Erythroblast (primary cell): Measurements from ENCODE around the gene PDE4D.

ENCODE experiments used
- DNase-seq, 2 experiments: peaks; one replicate each; lab custom pipeline; 2025; lab: John Stamatoyannopoulos, UW
- GATA1 ChIP-seq: IDR thresholded peaks from 2 replicates; pipeline ENCODE4 v1.6.1; 2011; ENCODE audit warnings: low read depth, mild to moderate bottlenecking, control low read depth, low read length, moderate library complexity
- POLR2A ChIP-seq: IDR thresholded peaks from 2 replicates; pipeline ENCODE4 v1.6.1; 2011; ENCODE audit warnings: mild to moderate bottlenecking, low read length

The PDE4D gene

DNA sequence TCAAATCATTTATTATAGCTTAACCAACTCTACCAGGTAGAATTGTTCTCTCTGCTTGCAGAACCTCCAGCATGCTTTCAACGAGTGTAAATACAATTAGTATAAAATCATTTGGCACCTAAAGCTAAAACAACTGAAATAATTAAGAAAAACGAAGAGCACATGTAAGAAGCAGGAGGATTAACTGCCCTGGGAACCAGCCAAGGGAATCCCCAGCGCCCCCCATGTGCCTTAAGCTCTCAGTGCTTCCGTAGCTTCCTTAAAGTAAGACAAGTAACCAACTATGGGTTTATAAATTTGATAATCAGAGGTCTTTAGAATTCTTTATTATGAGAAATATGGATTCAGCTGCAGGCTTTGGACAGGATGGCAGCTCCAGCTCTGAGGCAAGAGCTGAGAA lies 908.2 kb downstream of the PDE4D start:
- no peak for TF ChIP-seq POLR2A
- TF ChIP-seq GATA1, result no peak
- no peak for DNase-seq

DNA sequence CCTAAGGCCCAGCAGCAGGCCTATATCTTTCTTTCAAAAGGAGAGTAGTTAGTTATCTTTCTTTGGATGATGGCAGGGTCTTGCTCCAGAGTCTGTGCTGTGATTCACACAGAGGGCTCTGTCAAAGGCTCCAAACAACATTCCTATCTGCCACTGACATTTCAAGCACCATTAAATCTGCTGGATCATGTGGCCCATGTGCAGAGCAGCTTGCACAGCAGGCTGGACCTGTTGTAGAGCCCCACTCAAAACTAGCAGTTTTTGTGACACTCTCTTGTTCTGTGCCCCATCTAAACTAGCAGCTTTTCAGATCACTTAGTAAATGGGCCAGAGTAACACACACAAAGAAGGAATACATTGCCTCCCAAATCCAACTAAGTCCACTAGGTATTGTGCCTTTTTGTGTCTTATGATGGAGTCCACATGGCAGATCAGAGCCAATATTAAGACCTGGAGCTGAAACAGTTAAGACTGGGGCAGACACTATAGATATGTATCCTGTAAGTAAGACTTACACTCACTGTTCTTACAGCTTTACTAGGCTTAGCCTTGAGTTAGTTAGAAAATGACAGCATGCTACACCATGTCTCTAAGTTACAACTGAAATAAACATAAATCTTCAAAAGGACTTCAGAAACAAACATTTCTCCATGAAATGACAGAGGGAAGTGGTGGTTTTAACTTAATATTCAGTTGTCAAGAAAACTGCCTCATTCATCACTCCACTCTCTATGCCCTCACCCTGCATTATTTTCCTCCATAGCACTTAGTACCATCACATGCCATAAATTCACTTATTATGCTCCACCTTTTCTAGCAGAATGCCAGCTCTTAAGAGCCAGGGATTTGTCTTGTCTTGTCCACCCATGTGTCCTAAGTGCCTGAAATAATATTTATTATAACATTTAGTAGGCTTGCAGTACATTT lies 909.7 kb downstream of the PDE4D start:
- no peak for DNase-seq
- no peak for TF ChIP-seq POLR2A

DNA sequence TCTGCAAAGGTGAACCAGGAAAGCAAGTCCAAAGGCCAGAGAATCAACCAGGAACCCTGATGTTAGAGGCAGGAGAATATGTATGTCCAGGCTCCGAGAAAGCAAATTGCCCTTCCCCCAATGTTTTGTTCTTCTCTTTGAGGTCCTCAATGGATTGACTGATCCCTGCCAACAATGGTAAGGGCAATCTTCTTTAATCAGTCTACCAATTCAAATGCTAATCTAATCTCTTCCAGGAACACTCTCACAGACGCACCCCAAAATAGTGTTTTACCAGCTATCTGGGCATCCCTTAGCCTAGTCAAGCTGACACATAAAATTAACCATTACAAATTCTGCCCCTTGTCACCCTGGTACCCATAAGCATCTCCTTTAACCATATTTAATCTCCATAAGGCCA lies 912.6 kb downstream of the PDE4D start:
- TF ChIP-seq GATA1, result no peak
- TF ChIP-seq POLR2A, result no peak
- no peak for DNase-seq

DNA sequence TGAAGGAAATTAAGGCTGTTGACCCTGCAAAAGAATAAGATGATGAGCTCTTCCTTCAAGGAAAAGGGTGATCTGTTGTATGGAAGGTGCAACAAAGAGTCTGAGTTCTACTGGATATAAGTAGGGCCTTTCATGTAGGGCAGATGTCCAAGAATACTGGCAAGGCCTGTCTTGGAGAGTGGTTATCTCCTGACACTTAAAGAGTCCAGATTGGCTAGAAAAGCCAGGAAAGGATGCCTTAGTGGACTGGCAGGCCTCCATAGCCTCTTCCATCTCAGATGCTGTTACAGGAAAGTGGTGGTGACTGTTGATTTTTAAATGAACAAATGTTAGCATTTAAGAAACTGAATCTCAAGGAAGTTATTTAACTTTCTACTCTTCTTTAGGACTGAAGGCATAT lies 914.4 kb downstream of the PDE4D start:
- no peak for DNase-seq
- TF ChIP-seq GATA1 (no peak), POLR2A (no peak)

DNA sequence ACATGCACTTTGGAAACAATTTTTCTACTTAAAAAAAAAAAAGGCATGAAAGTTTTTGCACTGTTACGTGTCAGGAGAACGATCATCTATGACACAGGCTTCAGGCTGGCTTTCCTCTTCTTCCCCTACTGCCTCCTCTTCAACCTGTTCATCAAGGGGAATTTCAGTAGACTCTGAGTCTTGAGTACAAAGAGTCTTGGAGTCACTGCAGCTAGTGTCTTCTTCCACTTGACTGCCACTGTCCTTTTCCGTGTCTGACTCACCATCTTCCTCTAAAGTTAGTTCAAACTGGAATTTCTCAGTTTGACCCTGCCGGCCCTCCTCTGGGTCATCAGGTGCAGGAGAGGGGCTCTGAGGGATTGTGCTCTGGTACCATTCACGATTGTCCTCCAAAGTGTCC lies 918.9 kb downstream of the PDE4D start:
- TF ChIP-seq POLR2A, result no peak
- TF ChIP-seq GATA1, result no peak

DNA sequence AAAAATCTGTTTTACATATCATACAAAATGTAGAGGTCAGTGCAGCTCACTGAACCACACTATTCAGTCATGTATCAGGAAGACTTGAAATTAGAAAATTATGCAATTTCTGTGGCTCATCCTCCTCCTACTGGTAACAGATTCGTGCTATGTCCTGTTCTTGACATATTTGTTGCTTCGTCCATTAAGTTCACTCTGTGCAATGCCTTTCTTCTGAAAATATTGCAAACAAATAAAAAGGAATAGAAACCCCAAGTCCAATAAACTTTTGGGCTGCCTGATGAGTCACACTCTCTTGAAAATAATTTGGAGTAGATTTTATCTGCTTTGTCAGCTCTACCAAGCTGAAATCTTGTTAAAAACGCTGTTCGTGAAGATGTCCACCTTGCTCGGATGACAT lies 919.4 kb downstream of the PDE4D start:
- DNase-seq, result no peak
- no peak for TF ChIP-seq GATA1
- TF ChIP-seq POLR2A, result no peak

More for the DNA sequence above, 918.9 kb downstream of the PDE4D start:
- DNase-seq, result no peak

DNA sequence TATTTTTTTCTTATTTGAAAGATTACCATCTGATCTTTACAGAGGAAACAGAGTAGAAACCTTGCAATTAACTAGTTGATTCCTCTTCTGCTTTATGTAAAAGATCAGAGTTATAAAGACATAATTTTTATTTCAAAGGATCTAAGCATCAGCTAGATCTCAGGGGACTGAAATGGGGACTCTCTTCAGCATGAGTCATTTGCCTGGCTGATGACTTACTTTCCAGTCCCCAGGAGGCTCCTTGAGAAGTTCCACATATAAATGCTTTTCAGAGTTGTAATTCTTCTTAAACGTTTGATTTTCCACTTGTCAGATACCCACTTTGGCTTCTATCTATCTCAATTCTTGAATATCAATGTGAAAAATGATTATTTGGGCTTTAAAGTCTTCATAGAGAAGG lies 921.2 kb downstream of the PDE4D start:
- TF ChIP-seq POLR2A (no peak), GATA1 (no peak)
- DNase-seq, result no peak

DNA sequence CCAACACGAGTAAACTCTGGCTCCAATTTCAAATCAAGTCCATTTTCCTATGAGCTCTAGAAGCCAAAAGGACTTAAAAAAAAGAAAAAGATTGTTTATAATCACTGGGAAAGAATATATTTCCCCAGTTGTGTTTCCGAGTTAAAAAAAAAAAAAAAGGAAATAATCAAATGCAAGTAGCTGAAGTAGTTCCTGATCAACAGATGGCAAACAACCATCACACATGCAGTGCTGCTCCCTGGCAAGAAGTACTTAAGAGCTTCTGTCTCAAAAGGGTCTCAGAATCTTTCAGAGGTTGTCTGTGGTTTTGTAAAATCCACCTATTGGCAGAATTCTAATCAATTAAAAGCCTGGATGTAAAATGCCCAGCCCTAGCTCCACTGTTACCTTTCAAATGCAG lies 922.8 kb downstream of the PDE4D start:
- TF ChIP-seq GATA1, result no peak
- TF ChIP-seq POLR2A, result no peak
- DNase-seq, result no peak

DNA sequence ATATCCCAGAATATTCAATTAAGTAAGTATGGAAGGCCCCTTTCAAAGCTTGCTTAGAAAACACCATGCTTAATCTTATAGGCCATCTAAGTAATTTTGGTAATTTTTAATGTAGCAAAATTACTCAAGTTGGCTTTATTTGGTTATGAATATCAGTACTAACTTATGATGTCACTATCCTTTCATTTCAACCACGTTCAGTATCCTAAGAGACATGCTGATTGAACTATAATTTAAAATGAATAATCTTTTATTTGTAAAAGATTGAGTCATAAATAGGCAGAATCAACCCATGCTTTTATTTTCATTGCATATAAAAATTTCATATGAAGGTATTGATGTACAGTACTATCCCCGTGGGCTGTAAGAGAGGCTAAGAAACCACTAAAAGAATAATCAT lies 923.7 kb downstream of the PDE4D start:
- DNase-seq, result no peak
- TF ChIP-seq POLR2A (no peak), GATA1 (no peak)

DNA sequence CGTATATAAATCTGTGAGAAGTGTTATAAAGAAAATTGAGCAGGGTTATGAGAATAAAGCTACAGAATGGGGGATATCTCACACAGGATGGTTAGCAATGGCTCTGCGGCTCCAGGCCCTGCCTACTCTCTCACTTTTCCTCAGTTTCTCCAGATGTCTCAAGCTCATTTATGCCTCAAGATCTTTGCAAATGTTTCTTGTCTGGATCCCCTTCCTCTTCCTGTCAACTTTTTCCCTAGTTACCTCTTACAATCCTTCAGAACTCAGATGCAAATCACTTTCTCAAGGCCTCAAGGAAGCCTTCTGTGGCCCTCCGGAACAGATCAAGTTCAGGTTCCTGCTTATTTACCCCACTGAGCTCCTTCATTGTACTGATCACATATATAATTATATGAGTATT lies 924.3 kb downstream of the PDE4D start:
- TF ChIP-seq GATA1 (no peak), POLR2A (no peak)
- no peak for DNase-seq

DNA sequence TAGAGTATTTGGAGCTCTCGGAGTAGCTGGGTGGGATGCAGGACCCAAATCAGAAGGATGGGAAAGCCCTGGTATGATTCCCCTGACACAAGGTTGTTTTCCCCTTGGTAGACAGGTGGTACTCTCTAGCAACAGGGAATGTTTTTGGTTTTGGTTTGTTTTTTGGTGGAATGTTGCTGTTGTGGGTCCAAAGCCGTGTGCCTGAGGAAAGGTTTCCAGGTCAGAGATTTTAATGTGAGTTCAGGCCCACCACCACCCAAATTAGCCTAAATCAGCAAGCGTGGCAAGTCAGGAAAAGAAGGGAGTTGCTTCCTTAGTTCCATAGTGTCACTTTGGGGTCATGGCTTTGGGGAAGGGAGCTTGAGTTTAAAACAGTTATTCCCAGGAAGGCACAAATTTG lies 925.2 kb downstream of the PDE4D start:
- TF ChIP-seq POLR2A (no peak), GATA1 (no peak)
- DNase-seq, result no peak

DNA sequence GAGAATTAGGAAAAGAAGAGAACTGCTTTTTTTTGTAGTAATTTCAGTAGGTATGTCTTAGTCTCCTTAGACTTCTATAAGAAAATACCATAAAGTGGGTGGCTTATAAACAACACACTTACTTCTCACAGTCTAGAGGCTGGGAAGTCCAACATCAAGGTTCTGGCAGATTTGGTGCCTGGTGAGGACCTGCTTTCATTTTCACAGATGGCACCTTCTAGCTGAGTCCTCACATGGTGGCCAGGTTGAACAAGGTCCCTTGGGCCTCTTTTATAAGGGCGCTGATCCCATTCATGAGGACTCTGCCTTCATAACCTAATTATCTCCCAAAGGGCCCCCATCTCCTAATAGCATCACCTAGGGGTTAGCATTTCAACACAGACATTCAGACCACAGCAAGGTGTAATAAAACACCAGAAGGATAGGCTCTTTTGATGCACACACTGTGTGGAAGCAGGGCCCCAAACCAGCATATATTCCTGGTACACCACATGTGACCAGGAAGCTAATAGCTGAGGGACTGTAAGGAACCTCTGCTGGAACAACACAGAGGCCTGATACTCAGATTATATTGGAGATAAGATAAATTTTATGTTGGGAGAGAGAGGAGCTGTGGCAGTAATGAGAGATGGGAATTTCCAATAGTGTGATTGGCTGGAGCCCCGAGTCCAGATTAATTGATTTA lies 925.8 kb downstream of the PDE4D start:
- DNase-seq, result no peak
- TF ChIP-seq GATA1, result no peak
- no peak for TF ChIP-seq POLR2A

DNA sequence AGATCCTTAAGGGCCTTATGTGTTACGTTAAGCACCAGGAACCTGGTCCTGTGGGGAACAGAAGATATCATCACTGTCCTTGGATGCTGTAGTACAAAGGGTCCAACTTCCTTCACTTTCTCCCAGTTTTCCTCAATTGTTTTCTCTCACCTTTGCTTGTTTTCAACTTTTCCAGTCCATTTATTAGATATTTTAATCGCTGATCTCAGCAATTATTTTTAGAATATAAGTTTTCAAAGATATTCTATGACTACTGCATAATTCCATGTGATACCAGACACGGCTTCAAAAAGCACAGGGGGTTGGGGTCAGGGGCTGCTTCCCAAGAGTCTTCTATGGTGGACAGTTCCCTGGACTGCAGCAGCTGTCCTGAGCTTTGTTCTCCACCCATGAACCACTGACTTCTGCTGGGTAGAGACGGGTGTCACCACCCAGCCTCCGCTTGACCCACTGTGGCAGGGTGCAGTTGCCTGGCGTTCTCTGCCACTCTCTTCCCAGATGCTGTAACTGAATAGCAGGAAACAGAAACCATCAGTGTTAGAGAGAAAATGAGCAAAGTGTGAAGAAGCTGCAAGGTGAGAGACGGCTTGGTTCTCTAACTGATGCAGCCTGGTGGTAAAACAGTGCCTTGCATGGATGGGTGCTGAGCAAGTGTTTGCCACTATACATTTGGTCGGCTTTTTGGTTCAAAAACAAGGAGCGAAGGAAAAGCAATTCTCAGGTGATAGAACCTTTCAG lies 927.7 kb downstream of the PDE4D start:
- TF ChIP-seq GATA1, result no peak
- TF ChIP-seq POLR2A, result no peak
- DNase-seq, result no peak

DNA sequence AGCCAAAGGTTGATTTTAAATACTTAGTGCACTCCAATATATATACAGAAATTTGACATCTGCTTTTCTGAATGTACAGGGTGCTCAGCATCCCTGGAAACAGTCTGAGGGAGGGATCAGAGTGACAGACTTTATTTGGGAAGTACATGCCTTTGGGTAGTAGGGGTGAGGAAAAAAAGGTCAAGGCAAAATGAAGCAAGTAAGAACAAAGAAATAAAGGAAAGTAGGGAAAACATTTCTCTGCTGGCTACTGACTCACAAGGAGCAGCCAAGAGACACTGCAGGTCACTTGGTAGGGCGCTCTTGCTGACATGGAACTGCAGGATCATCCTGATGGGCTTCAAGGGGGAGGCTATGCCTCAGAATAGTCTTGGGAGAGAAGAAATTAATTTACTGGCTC lies 929.7 kb downstream of the PDE4D start:
- no peak for DNase-seq
- no peak for TF ChIP-seq POLR2A
- TF ChIP-seq GATA1, result no peak
